PFSK-1 (cell line): ENCODE results near the gene SH2D7.

Experiments used
- FOXP2 ChIP-seq: optimal IDR thresholded peaks from 2 replicates; pipeline ENCODE3; 2011; ENCODE audit warnings: borderline replicate concordance, control low read depth, inconsistent platforms; ENCODE audit not compliant: insufficient read depth; ENCODE audit errors: extremely low read length, extremely low read depth
- POLR2AphosphoS5 ChIP-seq: IDR thresholded peaks from 2 replicates; pipeline ENCODE4 v1.6.1; 2012; ENCODE audit warnings: low read depth, mild to moderate bottlenecking, control low read depth, low read length, moderate library complexity
- SIN3A ChIP-seq: IDR thresholded peaks from 2 replicates; pipeline ENCODE4 v1.6.1; 2012; ENCODE audit warnings: mild to moderate bottlenecking, low read length, moderate library complexity, borderline replicate concordance; ENCODE audit not compliant: insufficient read depth
- TAF1 ChIP-seq: IDR thresholded peaks from 2 replicates; pipeline ENCODE4 v1.6.1; 2012; ENCODE audit warnings: low read length, control low read depth, borderline replicate concordance; ENCODE audit not compliant: insufficient read depth
- TF ChIP-seq, protein P1 (sequence below), 2 experiments: IDR thresholded peaks; 2 replicates each; pipeline versions ENCODE4 v1.6.1 to v1.8.0; 2011 to 2012; ENCODE audit warnings: low read depth in 2 of 2, low read length in 2 of 2, control low read depth in 1 of 2, inconsistent platforms in 1 of 2, mild to moderate bottlenecking in 1 of 2, moderate library complexity in 1 of 2; ENCODE audit not compliant: insufficient read depth in 1 of 2

SH2D7 gene

GRCh38 chr15:78064544-78064943 lies 27.8 kb upstream of the SH2D7 start:
- TF ChIP-seq, protein P1, sequence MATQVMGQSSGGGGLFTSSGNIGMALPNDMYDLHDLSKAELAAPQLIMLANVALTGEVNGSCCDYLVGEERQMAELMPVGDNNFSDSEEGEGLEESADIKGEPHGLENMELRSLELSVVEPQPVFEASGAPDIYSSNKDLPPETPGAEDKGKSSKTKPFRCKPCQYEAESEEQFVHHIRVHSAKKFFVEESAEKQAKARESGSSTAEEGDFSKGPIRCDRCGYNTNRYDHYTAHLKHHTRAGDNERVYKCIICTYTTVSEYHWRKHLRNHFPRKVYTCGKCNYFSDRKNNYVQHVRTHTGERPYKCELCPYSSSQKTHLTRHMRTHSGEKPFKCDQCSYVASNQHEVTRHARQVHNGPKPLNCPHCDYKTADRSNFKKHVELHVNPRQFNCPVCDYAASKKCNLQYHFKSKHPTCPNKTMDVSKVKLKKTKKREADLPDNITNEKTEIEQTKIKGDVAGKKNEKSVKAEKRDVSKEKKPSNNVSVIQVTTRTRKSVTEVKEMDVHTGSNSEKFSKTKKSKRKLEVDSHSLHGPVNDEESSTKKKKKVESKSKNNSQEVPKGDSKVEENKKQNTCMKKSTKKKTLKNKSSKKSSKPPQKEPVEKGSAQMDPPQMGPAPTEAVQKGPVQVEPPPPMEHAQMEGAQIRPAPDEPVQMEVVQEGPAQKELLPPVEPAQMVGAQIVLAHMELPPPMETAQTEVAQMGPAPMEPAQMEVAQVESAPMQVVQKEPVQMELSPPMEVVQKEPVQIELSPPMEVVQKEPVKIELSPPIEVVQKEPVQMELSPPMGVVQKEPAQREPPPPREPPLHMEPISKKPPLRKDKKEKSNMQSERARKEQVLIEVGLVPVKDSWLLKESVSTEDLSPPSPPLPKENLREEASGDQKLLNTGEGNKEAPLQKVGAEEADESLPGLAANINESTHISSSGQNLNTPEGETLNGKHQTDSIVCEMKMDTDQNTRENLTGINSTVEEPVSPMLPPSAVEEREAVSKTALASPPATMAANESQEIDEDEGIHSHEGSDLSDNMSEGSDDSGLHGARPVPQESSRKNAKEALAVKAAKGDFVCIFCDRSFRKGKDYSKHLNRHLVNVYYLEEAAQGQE (IDR thresholded peaks at IDR 0.05; ENCODE audit: insufficient read depth in 1 of 2, low read depth in 2 of 2, low read length in 2 of 2): no peak
- TF ChIP-seq SIN3A (no peak), FOXP2 (no peak), POLR2AphosphoS5 (no peak)

- TF ChIP-seq TAF1 (no peak), SIN3A (peak; percentile 79; the same call in 1 of the 2 replicates), POLR2AphosphoS5 (no peak), FOXP2 (no peak)
- TF ChIP-seq, protein P1 (IDR thresholded peaks at IDR 0.05; ENCODE audit: insufficient read depth in 1 of 2, low read depth in 2 of 2, low read length in 2 of 2): peak in 1 of 2 experiments; percentile 56; a peak in 1 of 4 replicates
These were observed 27.0 kb upstream of the SH2D7 start for GRCh38 chr15:78065284-78065872.

DNA sequence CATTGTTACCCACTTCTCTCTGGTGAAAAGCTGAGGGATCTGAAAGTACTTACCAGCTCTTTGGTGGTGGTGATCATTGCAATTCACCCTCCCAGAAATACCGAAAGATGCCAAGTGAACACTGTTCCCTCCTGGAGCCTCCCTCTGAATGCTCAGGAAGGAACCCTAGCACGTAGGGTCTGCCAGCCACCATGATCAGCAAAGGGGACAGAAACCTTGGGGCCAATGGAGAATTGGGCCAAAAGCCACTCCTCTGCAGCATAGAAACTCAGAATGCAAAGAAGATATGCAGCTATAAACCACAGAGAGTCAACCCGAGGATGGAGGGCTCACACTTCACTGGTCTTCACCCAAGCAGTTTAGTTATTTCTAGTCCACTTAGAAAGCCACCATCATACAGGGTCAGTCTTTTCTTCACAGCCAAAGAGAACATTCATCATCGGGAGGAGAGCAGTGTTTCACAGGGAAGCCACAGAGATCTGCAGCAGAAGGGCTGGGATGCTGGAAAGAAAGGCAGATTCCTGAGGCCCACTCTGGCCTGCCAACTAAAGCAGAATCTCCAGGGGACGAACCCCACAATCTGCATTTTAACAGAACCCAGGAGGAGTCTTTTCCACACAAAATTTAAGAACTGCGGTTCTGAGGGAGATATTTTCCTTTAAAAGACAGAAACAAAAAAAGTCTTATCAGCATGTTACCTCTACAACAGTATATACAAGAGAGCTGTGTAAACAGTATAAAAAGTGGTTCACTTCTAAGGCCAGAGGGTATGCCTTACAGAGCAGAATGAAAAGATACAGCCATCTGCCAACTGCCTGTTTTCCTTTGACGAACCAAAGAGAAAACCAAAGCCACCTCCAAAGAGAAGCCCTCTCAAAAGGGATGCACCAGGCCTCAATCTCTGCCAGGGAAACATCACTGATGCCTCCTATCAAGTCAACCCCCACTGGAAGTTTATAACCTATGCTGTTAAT lies 26.1 kb upstream of the SH2D7 start:
- no peak for TF ChIP-seq FOXP2
- TF ChIP-seq SIN3A: no peak
- TF ChIP-seq POLR2AphosphoS5: no peak
- TF ChIP-seq, protein P1 (IDR thresholded peaks at IDR 0.05; ENCODE audit: insufficient read depth in 1 of 2, low read depth in 2 of 2, low read length in 2 of 2): no peak
- TF ChIP-seq TAF1: no peak

GRCh38 chr15:78067328-78068228 lies 24.8 kb upstream of the SH2D7 start:
- TF ChIP-seq, protein P1 (IDR thresholded peaks at IDR 0.05; ENCODE audit: insufficient read depth in 1 of 2, low read depth in 2 of 2, low read length in 2 of 2): peak in 1 of 2 experiments; percentile 18; a peak in 1 of 4 replicates
- TF ChIP-seq POLR2AphosphoS5 (no peak), SIN3A (no peak), TAF1 (no peak), FOXP2 (peak; percentile 21)
